ENCODE results near the gene CADM2. TPM values are rescaled to one million over a fixed set of nuclear protein-coding genes. Genes with fewer than 3 reads are reported as not detected.
A peak's percentile ranks its signal among the peaks of the same experiment; 100 is the strongest.

CADM2 gene
- total RNA-seq, 4 donors from 2014 or later, result 9.6 to 16.2 (median 11.5) TPM

GRCh38 chr3:85337895-85338294 is 379.1 kb downstream of the CADM2 start:
- intact Hi-C loops (cut with DNase I), result no loop called here
- DNase-seq (ENCODE audit: extremely low spot score), result no peak
- TF ChIP-seq POLR2AphosphoS5 (IDR thresholded peaks at IDR 0.05) (no peak), POLR2A (IDR thresholded peaks at IDR 0.05; ENCODE audit: low read depth) (no peak), EP300 (IDR thresholded peaks at IDR 0.05) (no peak), CTCF (IDR thresholded peaks at IDR 0.05) (no peak)
- 91% methylated on average over 2 of the region's 2 CpGs for WGBS
- H3K27me3 ChIP-seq, result no peaks in the 10 kb centered on the region
- H3K9me3 ChIP-seq, result no peaks in the 10 kb centered on the region
- H3K4me3 ChIP-seq, result no peak overlapping the region
- H3K4me1 ChIP-seq, result no peaks in the 10 kb centered on the region
- H3K27ac ChIP-seq (replicated peaks in 1 of 4), result no peak overlapping the region
- no peaks in the 10 kb centered on the region for H3K36me3 ChIP-seq

DNA sequence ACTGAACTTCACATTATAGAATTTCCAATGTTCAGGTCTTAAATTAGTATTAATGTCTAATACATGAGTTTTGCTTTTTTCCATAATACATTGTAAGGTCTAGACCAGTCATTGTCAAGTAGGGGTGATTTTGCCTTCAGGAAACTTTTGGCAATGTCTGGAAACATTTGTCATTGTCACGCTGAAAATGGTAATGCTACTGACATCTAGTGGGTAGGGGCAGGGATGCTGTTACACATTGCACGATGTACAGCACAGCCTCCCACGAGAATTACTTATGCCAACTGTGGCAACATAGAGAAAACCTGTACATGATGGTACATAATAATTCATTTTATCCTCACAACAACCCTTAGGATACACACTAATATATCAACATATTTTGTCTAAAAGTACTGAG is 384.1 kb downstream of the CADM2 start:
- H3K36me3 ChIP-seq, result no peaks in the 10 kb centered on the region
- H3K27ac ChIP-seq (replicated peaks in 1 of 4), result no peak overlapping the region
- no peak for DNase-seq (ENCODE audit: extremely low spot score)
- no peaks in the 10 kb centered on the region for H3K27me3 ChIP-seq
- H3K9me3 ChIP-seq, result no peaks in the 10 kb centered on the region
- 28% methylated on average over 3 of the region's 3 CpGs for WGBS
- no peaks in the 10 kb centered on the region for H3K4me1 ChIP-seq
- intact Hi-C loops (cut with DNase I), result no loop called here
- TF ChIP-seq POLR2A (IDR thresholded peaks at IDR 0.05; ENCODE audit: low read depth) (no peak), POLR2AphosphoS5 (IDR thresholded peaks at IDR 0.05) (no peak), CTCF (IDR thresholded peaks at IDR 0.05) (no peak), EP300 (IDR thresholded peaks at IDR 0.05) (no peak)
- H3K4me3 ChIP-seq, result no peak overlapping the region

DNA sequence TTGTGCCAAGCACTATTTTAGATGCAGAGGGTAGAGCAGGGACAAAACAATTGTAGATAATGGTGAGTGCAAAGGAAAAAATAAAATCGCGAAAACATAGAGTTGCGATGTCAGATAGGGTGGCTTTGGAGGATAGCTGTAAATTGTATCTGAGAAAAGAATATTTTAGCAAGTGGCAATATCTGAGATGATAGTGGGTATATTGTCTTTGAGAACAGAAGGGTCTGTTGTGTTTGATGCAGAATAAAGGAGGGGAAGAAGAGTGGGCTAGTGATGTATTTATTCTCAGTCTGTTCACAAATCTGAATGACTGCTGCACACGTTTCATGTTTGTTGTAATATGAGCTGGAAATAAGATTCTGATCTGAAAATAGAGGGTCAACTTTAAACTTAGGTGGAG is 396.8 kb downstream of the CADM2 start:
- Histone ChIP-seq H3K4me1 (no peaks in the 10 kb centered on the region), H3K27ac (replicated peaks in 1 of 4) (no peak overlapping the region), H3K9me3 (no peaks in the 10 kb centered on the region), H3K4me3 (no peak overlapping the region), H3K27me3 (no peaks in the 10 kb centered on the region), H3K36me3 (no peaks in the 10 kb centered on the region)
- TF ChIP-seq CTCF (IDR thresholded peaks at IDR 0.05), result no peak
- TF ChIP-seq POLR2AphosphoS5 (IDR thresholded peaks at IDR 0.05), result no peak
- TF ChIP-seq EP300 (IDR thresholded peaks at IDR 0.05), result no peak
- no peak for TF ChIP-seq POLR2A (IDR thresholded peaks at IDR 0.05; ENCODE audit: low read depth)
- WGBS, result 79% methylated on average over 4 of the region's 4 CpGs
- DNase-seq (ENCODE audit: extremely low spot score), result no peak
- intact Hi-C loops (cut with DNase I), result no loop called here

GRCh38 chr3:85360742-85361387 is 402.1 kb downstream of the CADM2 start:
- Histone ChIP-seq H3K9me3 (no peaks in the 10 kb centered on the region), H3K4me1 (no peaks in the 10 kb centered on the region), H3K36me3 (no peaks in the 10 kb centered on the region), H3K27me3 (no peaks in the 10 kb centered on the region), H3K27ac (replicated peaks in 1 of 4) (no peak overlapping the region), H3K4me3 (no peak overlapping the region)
- WGBS, result 51% methylated on average over 6 of the region's 6 CpGs
- no peak for DNase-seq (ENCODE audit: extremely low spot score)
- TF ChIP-seq CTCF (IDR thresholded peaks at IDR 0.05), result peak; percentile 28 to 50 (median 29)
- TF ChIP-seq POLR2A (IDR thresholded peaks at IDR 0.05; ENCODE audit: low read depth), result no peak
- TF ChIP-seq EP300 (IDR thresholded peaks at IDR 0.05), result no peak
- intact Hi-C loops (cut with DNase I), result loop anchor here (5.0 kb wide), 1 partner anchor 814 kb away; no protein-coding TSS in a partner anchor
